Esophagus (tissue), 2 donors: Measurements from ENCODE around the gene DLD. TPM values are rescaled to one million over a fixed set of nuclear protein-coding genes. Genes with fewer than 3 reads are reported as not detected.
"Not testable (repeated sequence)": the region's sequence is repeated elsewhere in the genome, so short reads cannot be mapped to it uniquely, and the experiment has no call there.

Experiments used
- H3K27ac ChIP-seq, 2 donors: one replicate each; pipeline ENCODE4 v1.5.1; 2013; ENCODE audit warnings: low read depth in 2 of 2, mild to moderate bottlenecking in 2 of 2, inconsistent platforms in 1 of 2, low read length in 1 of 2, moderate library complexity in 1 of 2
- H3K27me3 ChIP-seq, 2 donors: one replicate each; pipeline ENCODE4 v1.6.1; 2013; ENCODE audit warnings: low read length in 2 of 2, control low read depth in 1 of 2, mild to moderate bottlenecking in 1 of 2; ENCODE audit not compliant: insufficient read depth in 2 of 2, control insufficient read depth in 1 of 2
- H3K36me3 ChIP-seq, 2 donors: one replicate each; pipeline ENCODE4 v1.6.1; 2013; ENCODE audit warnings: low read length in 1 of 2; ENCODE audit not compliant: control insufficient read depth in 2 of 2, insufficient read depth in 2 of 2
- H3K4me1 ChIP-seq, 2 donors: one replicate each; pipeline ENCODE4 v1.6.1; 2013; ENCODE audit warnings: low read length in 1 of 2; ENCODE audit not compliant: control insufficient read depth in 2 of 2, insufficient read depth in 2 of 2
- H3K4me3 ChIP-seq, 2 donors: one replicate each; pipeline ENCODE4 v1.5.1; 2013; ENCODE audit warnings: low read length in 2 of 2, mild to moderate bottlenecking in 2 of 2, low read depth in 1 of 2, moderate library complexity in 1 of 2
- H3K9me3 ChIP-seq, 2 donors: one replicate each; pipeline ENCODE4 v1.6.1; 2013; ENCODE audit warnings: mild to moderate bottlenecking in 2 of 2, low read depth in 1 of 2, low read length in 1 of 2, moderate library complexity in 1 of 2; ENCODE audit not compliant: control insufficient read depth in 2 of 2, insufficient read depth in 1 of 2
- WGBS, 2 donors: extraction: QIAGEN DNeasy Blood & Tissue Kit; methylation state at CpG; one replicate each; pipeline ENCODE4 v1.1.7; 2013; 5-methylcytosine and 5-hydroxymethylcytosine counted together
- polyA plus RNA-seq, 2 donors: library from polyadenylated mRNA; stranded (reverse); fragments of 200-250 nt; gene quantifications; one replicate each; pipeline ENCODE4 v1.2.3, GENCODE V29; 2013
- donor health status: healthy with polysubstance abuse.
- donor health status: Bipolar disorder and iron deficiency.

The DLD gene
- polyA plus RNA-seq, 2 donors = 9.3 to 74.6 TPM

GRCh38 chr7:107889992-107890391 lies 991 bp upstream of the DLD start:
- Histone ChIP-seq H3K4me3 (no peak overlapping the region), H3K27me3 (no peaks in the 10 kb centered on the region), H3K9me3 (no peaks in the 10 kb centered on the region), H3K4me1 (no peaks in the 10 kb centered on the region), H3K27ac (no peak overlapping the region), H3K36me3 (no peaks in the 10 kb centered on the region)
- 62 to 67% methylated on average over 3 of the region's 3 CpGs for WGBS, 2 donors

- Histone ChIP-seq H3K4me3 (peak overlapping the region; percentile 76 to 78), H3K36me3 (no peaks in the 10 kb centered on the region), H3K4me1 (no peaks in the 10 kb centered on the region), H3K9me3 (no peaks in the 10 kb centered on the region), H3K27me3 (no peaks in the 10 kb centered on the region), H3K27ac (peak overlapping the region; percentile 93 to 96)
- 2 to 3% methylated on average over 7 of the region's 7 CpGs for WGBS, 2 donors
Observed at GRCh38 chr7:107890493-107890961, 456 bp upstream of the DLD start.

- peak overlapping the region; percentile 76 to 78 for H3K4me3 ChIP-seq
- 26 to 28% methylated on average over 9 of the region's 9 CpGs for WGBS, 2 donors
- H3K27me3 ChIP-seq = no peaks in the 10 kb centered on the region
- H3K27ac ChIP-seq = peak overlapping the region; percentile 93 to 96
- no peaks in the 10 kb centered on the region for H3K36me3 ChIP-seq
- no peaks in the 10 kb centered on the region for H3K9me3 ChIP-seq
- H3K4me1 ChIP-seq = no peaks in the 10 kb centered on the region
Observed at GRCh38 chr7:107891636-107892366, 818 bp downstream of the DLD start.

GRCh38 chr7:107892367-107892741 lies 1.4 kb downstream of the DLD start:
- Histone ChIP-seq H3K27ac (peak overlapping the region in 1 of 2 donors; percentile 96), H3K4me3 (peak overlapping the region in 1 of 2 donors; percentile 78)
- not testable (repeated sequence) for H3K4me1 ChIP-seq, H3K9me3 ChIP-seq, H3K27me3 ChIP-seq, H3K36me3 ChIP-seq
- 86 to 91% methylated on average over 8 of the region's 8 CpGs for WGBS, 2 donors

- Histone ChIP-seq H3K36me3 (no peaks in the 10 kb centered on the region), H3K4me1 (no peaks in the 10 kb centered on the region), H3K27me3 (no peaks in the 10 kb centered on the region), H3K9me3 (no peaks in the 10 kb centered on the region), H3K4me3 (no peak overlapping the region), H3K27ac (no peak overlapping the region)
- WGBS, 2 donors = 59 to 74% methylated on average over 2 of the region's 2 CpGs
Observed at GRCh38 chr7:107898997-107899594, 8.1 kb downstream of the DLD start.

- H3K4me3 ChIP-seq = no peak overlapping the region
- H3K27me3 ChIP-seq = no peaks in the 10 kb centered on the region
- no peaks in the 10 kb centered on the region for H3K9me3 ChIP-seq
- WGBS, 2 donors = 83 to 84% methylated on average over 1 of the region's 1 CpG
- H3K4me1 ChIP-seq = no peaks in the 10 kb centered on the region
- no peaks in the 10 kb centered on the region for H3K36me3 ChIP-seq
- no peak overlapping the region for H3K27ac ChIP-seq
Observed at GRCh38 chr7:107900496-107901015, 9.6 kb downstream of the DLD start.

- Histone ChIP-seq H3K36me3 (peaks cover 3 to 4% of the 10 kb centered on the region in 2 donors), H3K4me1 (no peaks in the 10 kb centered on the region), H3K9me3 (no peaks in the 10 kb centered on the region), H3K27ac (no peak overlapping the region), H3K27me3 (no peaks in the 10 kb centered on the region), H3K4me3 (no peak overlapping the region)
Observed at GRCh38 chr7:107902381-107902780, 11.4 kb downstream of the DLD start.

GRCh38 chr7:107907790-107908189 lies 16.8 kb downstream of the DLD start:
- no peaks in the 10 kb centered on the region for H3K27me3 ChIP-seq
- H3K4me3 ChIP-seq = no peak overlapping the region
- H3K9me3 ChIP-seq = no peaks in the 10 kb centered on the region
- 89 to 91% methylated on average over 2 of the region's 2 CpGs for WGBS, 2 donors
- peaks cover 3 to 4% of the 10 kb centered on the region in 2 donors for H3K36me3 ChIP-seq
- H3K4me1 ChIP-seq = no peaks in the 10 kb centered on the region
- no peak overlapping the region for H3K27ac ChIP-seq

- Histone ChIP-seq H3K4me3 (no peak overlapping the region), H3K36me3 (peaks cover 3 to 4% of the 10 kb centered on the region in 2 donors), H3K27ac (no peak overlapping the region), H3K9me3 (no peaks in the 10 kb centered on the region), H3K4me1 (no peaks in the 10 kb centered on the region), H3K27me3 (no peaks in the 10 kb centered on the region)
- 87 to 90% methylated on average over 1 of the region's 1 CpG for WGBS, 2 donors
Observed at GRCh38 chr7:107909445-107909844, 18.5 kb downstream of the DLD start.

- no peaks in the 10 kb centered on the region for H3K4me1 ChIP-seq
- WGBS, 2 donors = 73 to 92% methylated on average over 2 of the region's 2 CpGs
- no peaks in the 10 kb centered on the region for H3K27me3 ChIP-seq
- no peak overlapping the region for H3K4me3 ChIP-seq
- H3K36me3 ChIP-seq = peaks cover 2 to 3% of the 10 kb centered on the region in 2 donors
- H3K9me3 ChIP-seq = no peaks in the 10 kb centered on the region
- no peak overlapping the region for H3K27ac ChIP-seq
Observed at GRCh38 chr7:107911981-107912380, 21.0 kb downstream of the DLD start.
